ENCODE measurements around the gene NPTXR. TPM values are rescaled to one million over a fixed set of nuclear protein-coding genes. Genes with fewer than 3 reads are reported as not detected.

Gene NPTXR
- total and polyA plus RNA-seq, 2 of the 4 experiments (the other 2 are of a cell fraction), result 0.36 to 2.2 TPM

- no peak overlapping the region for H3K9ac ChIP-seq (ENCODE audit: low read depth, low read length)
- H3K79me1 ChIP-seq (ENCODE audit: low read depth in 1 of 2, low read length in 2 of 2), result no peaks in the 10 kb centered on the region
- ATAC-seq (ENCODE audit: low read depth) (no peak), DNase-seq (no peak)
- H3K23ac ChIP-seq (ENCODE audit: low read depth, low read length), result no peak overlapping the region
- H3K4ac ChIP-seq (ENCODE audit: low read depth, low read length), result no peak overlapping the region
- H4K8ac ChIP-seq (ENCODE audit: low read depth in 2 of 2, low read length in 2 of 2), result no peak overlapping the region
- no peak overlapping the region for H2BK120ac ChIP-seq (ENCODE audit: low read depth, low read length)
- H3K27me3 ChIP-seq (ENCODE audit: control insufficient read depth, insufficient read depth, low read length), result peaks cover 8% of the 10 kb centered on the region; the same call in 1 of the 2 replicates
- no peak overlapping the region for H2BK5ac ChIP-seq (ENCODE audit: low read depth, low read length, poor library complexity, severe bottlenecking)
- no peak overlapping the region for H3K27ac ChIP-seq (ENCODE audit: insufficient read depth, low read length)
- H2BK20ac ChIP-seq (ENCODE audit: low read depth, low read length), result no peak overlapping the region
- no peak overlapping the region for H2BK15ac ChIP-seq (ENCODE audit: low read depth, low read length)
- WGBS, 2 experiments (ENCODE audit: extremely low coverage in 2 of 2, insufficient read length in 1 of 2), result 68% methylated on average over 7 of the region's 9 CpGs; no CpG with 5 or more reads in 1 of the 2 experiments
- in situ Hi-C loops (cut with MboI; ENCODE audit: low sequenced_read_pairs), result loop anchor here (25.0 kb wide), 1 partner anchor 259 kb away; no protein-coding TSS in a partner anchor
- no peak overlapping the region for H4K5ac ChIP-seq (ENCODE audit: low read depth, low read length)
- BruUV-seq (replicated peaks), result no TSS peak
- no peaks in the 10 kb centered on the region for H3K36me3 ChIP-seq (ENCODE audit: control insufficient read depth, insufficient read depth, low read length)
- no peak overlapping the region for H3K18ac ChIP-seq (ENCODE audit: low read depth, low read length)
- no peak overlapping the region for H3K14ac ChIP-seq (replicated peaks; ENCODE audit: low read depth, low read length)
- H3K4me1 ChIP-seq (ENCODE audit: control insufficient read depth, insufficient read depth, low read length), result peaks cover 4% of the 10 kb centered on the region
- H2AFZ ChIP-seq (replicated peaks; ENCODE audit: low read length, poor library complexity), result no peak overlapping the region
- H2AK5ac ChIP-seq (ENCODE audit: low read depth, low read length), result no peak overlapping the region
- ChIA-PET CTCF (interaction anchor here (1.8 kb wide), 1 partner anchor 84 kb away, joined by 5 read pairs; no protein-coding TSS in a partner anchor), POLR2A (ENCODE audit: unreplicated experiment) (no interaction called here)
- dilution Hi-C loops (cut with HindIII; ENCODE audit: low sequenced_read_pairs, unreplicated experiment), result no loop called here
- no peak overlapping the region for H3K56ac ChIP-seq (ENCODE audit: extremely low read depth, insufficient read depth, low read length)
- no peak overlapping the region for H2AK9ac ChIP-seq (replicated peaks; ENCODE audit: low read depth, low read length, poor library complexity)
- no peak overlapping the region for H4K91ac ChIP-seq (ENCODE audit: insufficient read depth, low read depth, low read length)
- no peak overlapping the region for H3K4me3 ChIP-seq (ENCODE audit: insufficient read depth, low read depth, low read length)
- no peak overlapping the region for H3K4me2 ChIP-seq (ENCODE audit: low read depth, low read length)
- intact Hi-C loops (cut with micrococcal nuclease), result loop anchor here (5.0 kb wide), 1 partner anchor 86 kb away; no protein-coding TSS in a partner anchor
- TF ChIP-seq MAZ (IDR thresholded peaks at IDR 0.05; ENCODE audit: borderline replicate concordance, low read depth, low read length) (no peak), MAFK (IDR thresholded peaks at IDR 0.05; ENCODE audit: low read depth, low read length) (no peak), CEBPB (IDR thresholded peaks at IDR 0.05; ENCODE audit: low read depth, low read length) (no peak), MXI1 (IDR thresholded peaks at IDR 0.05; ENCODE audit: borderline replicate concordance, low read depth, low read length) (no peak), FOS (IDR thresholded peaks at IDR 0.05; ENCODE audit: low read depth, low read length) (no peak), BHLHE40 (IDR thresholded peaks at IDR 0.05; ENCODE audit: low read depth, low read length) (no peak), RFX5 (IDR thresholded peaks at IDR 0.05; ENCODE audit: low read depth, low read length) (no peak), CHD1 (IDR thresholded peaks at IDR 0.05; ENCODE audit: low read depth, low read length) (no peak)
- no peaks in the 10 kb centered on the region for H4K20me1 ChIP-seq (ENCODE audit: insufficient read depth, low read length)
- H3K9me1 ChIP-seq (ENCODE audit: insufficient read depth, low read length), result 0 out of 2 replicates have a peak, but pooled peaks cover 3% of the 10 kb centered on the region
- H3K9me3 ChIP-seq (ENCODE audit: control insufficient read depth, insufficient read depth, low read length), result no peaks in the 10 kb centered on the region
Observed at GRCh38 chr22:38853196-38853651, 9.4 kb upstream of the NPTXR start.

Measured in IMR-90 (cell line).